GM23338 (cell line): ENCODE measurements around the gene SOST. TPM values are rescaled to one million over a fixed set of nuclear protein-coding genes. Genes with fewer than 3 reads are reported as not detected.

ENCODE experiments used
- ATAC-seq: fragments of 200-7000 bp; cut with Tn5 transposase; 3 replicates; pipeline ENCODE4 v1.9.1; 2020
- DNase-seq: peaks from one replicate; pipeline ENCODE4 v3.0.0-alpha.2; 2015; ENCODE audit warnings: low spot score
- H2AFZ ChIP-seq: fragments of 200-600 bp; sonication (generic); 2 replicates; pipeline ENCODE4 v1.8.0; 2016; ENCODE audit warnings: antibody characterized with exemption, mild to moderate bottlenecking, moderate library complexity
- H3F3A ChIP-seq: fragments of 200-600 bp; sonication (generic); replicated peaks from 2 replicates; pipeline ENCODE4 v1.8.0; 2017; ENCODE audit warnings: antibody characterized with exemption, mixed run types, low read depth
- H3K27ac ChIP-seq: fragments of 200-600 bp; sonication (generic); 2 replicates; pipeline ENCODE4 v1.6.1; 2016; ENCODE audit warnings: low read depth
- H3K27me3 ChIP-seq: fragments of 200-600 bp; sonication (generic); 2 replicates; pipeline ENCODE4 v1.8.0; 2016; ENCODE audit warnings: mild to moderate bottlenecking, mixed run types, moderate library complexity; ENCODE audit not compliant: insufficient read depth
- H3K36me3 ChIP-seq: fragments of 200-600 bp; sonication (generic); 2 replicates; pipeline ENCODE4 v1.8.0; 2016; ENCODE audit warnings: mild to moderate bottlenecking; ENCODE audit not compliant: insufficient read depth
- H3K4me1 ChIP-seq: fragments of 200-600 bp; sonication (generic); 2 replicates; pipeline ENCODE4 v1.8.0; 2016; ENCODE audit warnings: mild to moderate bottlenecking, moderate library complexity; ENCODE audit not compliant: insufficient read depth
- H3K4me2 ChIP-seq: fragments of 200-600 bp; sonication (generic); 2 replicates; pipeline ENCODE4 v1.7.1; 2017; ENCODE audit warnings: mixed run types
- H3K4me3 ChIP-seq: fragments of 200-600 bp; sonication (generic); 2 replicates; pipeline ENCODE4 v1.6.1; 2016; ENCODE audit warnings: mixed run types
- H3K79me2 ChIP-seq: fragments of 200-600 bp; sonication (generic); replicated peaks from 2 replicates; pipeline ENCODE4 v1.8.0; 2017; ENCODE audit warnings: mild to moderate bottlenecking; ENCODE audit not compliant: insufficient read depth
- H3K9me2 ChIP-seq: fragments of 200-600 bp; sonication (generic); 2 replicates; pipeline ENCODE4 v1.8.0; 2017; ENCODE audit not compliant: insufficient read depth
- H4K20me1 ChIP-seq: fragments of 200-600 bp; sonication (generic); replicated peaks from 2 replicates; pipeline ENCODE4 v1.8.0; 2017; ENCODE audit warnings: mild to moderate bottlenecking; ENCODE audit not compliant: insufficient read depth
- H3K27ac Mint-ChIP-seq: 2 replicates; pipeline ENCODE4 v1.8.0; 2020; ENCODE audit warnings: inconsistent platforms, mild to moderate bottlenecking, moderate library complexity, mixed read lengths
- H3K27me3 Mint-ChIP-seq: 3 replicates; pipeline ENCODE4 v1.8.0; 2022; ENCODE audit warnings: low read depth, mild to moderate bottlenecking, moderate library complexity, mixed read lengths, inconsistent platforms; ENCODE audit not compliant: insufficient read depth, poor library complexity
- H3K36me3 Mint-ChIP-seq: 3 replicates; pipeline ENCODE4 v1.8.0; 2021; ENCODE audit warnings: low read depth, mild to moderate bottlenecking, inconsistent platforms, moderate library complexity, mixed read lengths
- H3K4me1 Mint-ChIP-seq: 3 replicates; pipeline ENCODE4 v1.8.0; 2020; ENCODE audit warnings: mild to moderate bottlenecking, inconsistent platforms, mixed read lengths
- H3K4me3 Mint-ChIP-seq: 3 replicates; pipeline ENCODE4 v1.8.0; 2021; ENCODE audit warnings: moderate library complexity, mild to moderate bottlenecking, inconsistent platforms, mixed read lengths
- H3K9me3 Mint-ChIP-seq: 3 replicates; pipeline ENCODE4 v1.8.0; 2020; ENCODE audit warnings: moderate library complexity, mild to moderate bottlenecking, inconsistent platforms, mixed read lengths
- CTCF ChIP-seq, 2 experiments: fragments of 200-600 bp in 1 of 2; sonication (generic) in 1 of 2; conservative IDR thresholded peaks; 2 replicates each; pipeline versions ENCODE4 v1.5.1 to v1.6.1; 2016 to 2017; ENCODE audit warnings: antibody characterized with exemption in 2 of 2, low read depth in 2 of 2, mild to moderate bottlenecking in 2 of 2, moderate library complexity in 1 of 2
- EZH2 ChIP-seq: fragments of 200-600 bp; sonication (generic); IDR thresholded peaks from one replicate; pipeline ENCODE4 v1.8.0; 2017; ENCODE audit warnings: antibody characterized with exemption, mild to moderate bottlenecking, low read depth; ENCODE audit not compliant: unreplicated experiment
- EZH2phosphoT487 ChIP-seq: fragments of 200-600 bp; sonication (generic); IDR thresholded peaks from one replicate; pipeline ENCODE4 v1.8.1; 2018; ENCODE audit warnings: antibody characterized with exemption; ENCODE audit not compliant: unreplicated experiment
- JUNB ChIP-seq: IDR thresholded peaks from one replicate; pipeline ENCODE4 v1.6.1; 2016; ENCODE audit warnings: antibody characterized with exemption; ENCODE audit not compliant: unreplicated experiment
- NANOG ChIP-seq: IDR thresholded peaks from 2 replicates; pipeline ENCODE4 v1.6.1; 2016; ENCODE audit warnings: antibody characterized with exemption, borderline replicate concordance
- POLR2AphosphoS5 ChIP-seq: IDR thresholded peaks from 2 replicates; pipeline ENCODE4 v1.6.1; 2016; ENCODE audit warnings: antibody characterized with exemption, low read depth
- REST ChIP-seq: IDR thresholded peaks from one replicate; pipeline ENCODE4 v1.6.1; 2018; ENCODE audit warnings: antibody characterized with exemption; ENCODE audit not compliant: unreplicated experiment
- ZNF114 ChIP-seq: fragments of 250-450 bp; sonication (Bioruptor Pico); IDR thresholded peaks from 2 replicates; pipeline ENCODE4 v1.5.0; 2020; ENCODE audit warnings: mild to moderate bottlenecking, moderate library complexity
- ZNF331 ChIP-seq: fragments of 250-450 bp; sonication (Bioruptor Pico); IDR thresholded peaks from 2 replicates; pipeline ENCODE4 v1.5.0; 2020; ENCODE audit warnings: low read depth, mild to moderate bottlenecking, moderate library complexity
- ZNF462 ChIP-seq: fragments of 250-450 bp; sonication (Bioruptor Pico); IDR thresholded peaks from 2 replicates; pipeline ENCODE4 v1.5.0; 2020; ENCODE audit warnings: mild to moderate bottlenecking, moderate library complexity
- polyA plus RNA-seq: library from polyadenylated mRNA; unstranded; fragments of >200 nt; fragmentation: Nextera tagmentation; extraction: Ambion mirVana; gene quantifications from 2 replicates; pipeline ENCODE4 v1.2.1, GENCODE V29; 2016
- total RNA-seq: library from RNA; depleted of rRNA; stranded (reverse); fragments of >200 nt; shearing (Covaris generic); gene quantifications from 2 replicates; pipeline ENCODE4 v1.2.3, GENCODE V29; 2014

Gene SOST
- total and polyA plus RNA-seq, 2 experiments from 2014 or later = not detected

- Histone ChIP-seq H2AFZ (no peak overlapping the region), H3K27me3 (no peaks in the 10 kb centered on the region), H3K79me2 (no peaks in the 10 kb centered on the region), H3K4me3 (no peak overlapping the region), H3K4me2 (no peak overlapping the region), H3K27ac (no peak overlapping the region), H3F3A (no peaks in the 10 kb centered on the region; the same call in 1 of the 2 replicates), H3K36me3 (peaks cover 2% of the 10 kb centered on the region; the same call in 1 of the 2 replicates), H3K9me2 (no peaks in the 10 kb centered on the region), H3K4me1 (peaks cover 37% of the 10 kb centered on the region), H4K20me1 (no peaks in the 10 kb centered on the region)
- ATAC-seq (no peak), DNase-seq (no peak)
- Mint-ChIP-seq H3K9me3 (peaks cover 27% of the 10 kb centered on the region), H3K36me3 (peaks cover 26% of the 10 kb centered on the region; the same call in 2 of the 3 replicates), H3K27me3 (peaks cover 3% of the 10 kb centered on the region), H3K4me3 (no peak overlapping the region), H3K4me1 (peaks cover 39% of the 10 kb centered on the region), H3K27ac (no peak overlapping the region)
- no peak for TF ChIP-seq JUNB
- TF ChIP-seq ZNF114 (CRISPR knock-in tag) = no peak
- TF ChIP-seq EZH2phosphoT487 = no peak
- TF ChIP-seq CTCF (conservative IDR thresholded peaks at IDR 0.05; ENCODE audit: low read depth in 2 of 2) = no peak
- no peak for TF ChIP-seq EZH2
- TF ChIP-seq ZNF331 = no peak
- no peak for TF ChIP-seq ZNF462 (CRISPR knock-in tag)
- TF ChIP-seq NANOG = no peak
- TF ChIP-seq POLR2AphosphoS5 = no peak
- no peak for TF ChIP-seq REST
Measured at GRCh38 chr17:43801844-43802243, 43.3 kb upstream of the SOST start.
